SJCRH30 (cell line): ENCODE results near the gene UMOD. TPM values are rescaled to one million over a fixed set of nuclear protein-coding genes. Genes with fewer than 3 reads are reported as not detected.

Experiments
- DNase-seq, 2 experiments: peaks; one replicate each; pipeline ENCODE4 v3.0.0-alpha.2; 2015 to 2020
- H3K27ac ChIP-seq: fragments of 250-450 bp; sonication (Bioruptor Pico); 2 replicates; pipeline ENCODE4 v1.5.1; 2020; ENCODE audit warnings: mild to moderate bottlenecking, moderate library complexity
- H3K27me3 ChIP-seq: fragments of 250-450 bp; sonication (Bioruptor Pico); 2 replicates; pipeline ENCODE4 v1.5.1; 2020; ENCODE audit warnings: mild to moderate bottlenecking, moderate library complexity
- H3K36me3 ChIP-seq: fragments of 250-450 bp; sonication (Bioruptor Pico); 2 replicates; pipeline ENCODE4 v1.5.1; 2020; ENCODE audit warnings: mild to moderate bottlenecking, moderate library complexity
- H3K4me1 ChIP-seq: fragments of 250-450 bp; sonication (Bioruptor Pico); 2 replicates; pipeline ENCODE4 v1.5.1; 2020; ENCODE audit warnings: mild to moderate bottlenecking, moderate library complexity
- H3K4me3 ChIP-seq: fragments of 250-450 bp; sonication (Bioruptor Pico); 2 replicates; pipeline ENCODE4 v1.5.1; 2020; ENCODE audit warnings: mild to moderate bottlenecking, moderate library complexity
- H3K9me3 ChIP-seq: fragments of 250-450 bp; sonication (Bioruptor Pico); replicated peaks from 2 replicates; pipeline ENCODE4 v1.5.1; 2020; ENCODE audit warnings: mild to moderate bottlenecking, moderate library complexity
- total RNA-seq: library from RNA; depleted of rRNA; stranded (reverse); fragments of >200 nt; shearing (Covaris generic); gene quantifications from 2 replicates; pipeline ENCODE4 v1.2.3, GENCODE V29; 2014

Gene UMOD
- total RNA-seq, 1 experiment from 2014 or later = not detected

- Histone ChIP-seq H3K27me3 (no peaks in the 10 kb centered on the region), H3K4me1 (no peaks in the 10 kb centered on the region), H3K9me3 (no peaks in the 10 kb centered on the region), H3K27ac (no peak overlapping the region), H3K36me3 (no peaks in the 10 kb centered on the region), H3K4me3 (no peak overlapping the region)
- no peak for DNase-seq
Measured at GRCh38 chr16:20347666-20348364, 4.7 kb downstream of the UMOD start.

- Histone ChIP-seq H3K36me3 (no peaks in the 10 kb centered on the region), H3K4me3 (no peak overlapping the region), H3K9me3 (no peaks in the 10 kb centered on the region), H3K27ac (no peak overlapping the region), H3K4me1 (no peaks in the 10 kb centered on the region), H3K27me3 (no peaks in the 10 kb centered on the region)
- no peak for DNase-seq
Measured at GRCh38 chr16:20344611-20345010, 7.9 kb downstream of the UMOD start.

DNA sequence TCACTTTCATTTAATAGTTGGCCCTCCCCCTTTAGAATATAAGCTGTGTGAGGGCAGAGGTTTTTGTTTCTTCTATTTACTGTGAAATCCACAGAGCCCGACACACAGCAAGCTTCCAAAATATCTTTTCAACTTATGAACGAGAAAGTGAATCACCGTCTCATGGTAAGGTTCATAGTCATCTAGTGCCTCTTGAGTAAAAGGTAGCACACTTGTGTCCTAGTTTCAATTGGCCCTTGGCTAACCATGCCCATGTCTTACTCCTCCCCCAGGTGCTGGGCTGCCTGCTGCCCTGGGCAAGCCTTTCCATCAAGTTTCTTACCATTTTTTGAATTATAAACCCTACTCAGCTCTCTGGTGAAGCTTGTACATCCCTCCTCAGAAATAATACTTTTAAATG lies 12.8 kb downstream of the UMOD start:
- Histone ChIP-seq H3K27me3 (no peaks in the 10 kb centered on the region), H3K9me3 (no peaks in the 10 kb centered on the region), H3K4me3 (no peak overlapping the region), H3K36me3 (no peaks in the 10 kb centered on the region), H3K27ac (no peak overlapping the region), H3K4me1 (no peaks in the 10 kb centered on the region)
- no peak for DNase-seq

DNA sequence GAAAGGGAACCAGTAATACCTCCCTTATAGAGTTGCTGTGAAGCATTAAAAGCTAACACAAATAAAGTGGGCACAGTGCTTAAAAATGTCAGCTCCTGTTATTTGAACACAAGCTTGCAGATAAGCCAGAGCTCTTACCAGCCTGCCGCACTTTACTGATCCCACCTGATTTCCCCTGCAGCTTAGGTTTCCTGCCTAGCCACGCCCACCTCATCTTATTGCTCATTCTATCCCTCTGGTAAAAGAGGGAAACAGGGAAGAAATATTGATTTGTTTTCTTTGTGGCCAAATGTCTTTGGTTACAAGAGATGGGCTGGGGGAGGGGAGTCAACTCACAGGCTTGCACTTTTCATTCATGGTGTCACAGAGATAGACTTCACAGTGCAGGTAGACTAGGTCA lies 15.6 kb downstream of the UMOD start:
- Histone ChIP-seq H3K27me3 (no peaks in the 10 kb centered on the region), H3K4me1 (no peaks in the 10 kb centered on the region), H3K27ac (no peak overlapping the region), H3K4me3 (no peak overlapping the region), H3K9me3 (no peaks in the 10 kb centered on the region), H3K36me3 (no peaks in the 10 kb centered on the region)
- no peak for DNase-seq

DNA sequence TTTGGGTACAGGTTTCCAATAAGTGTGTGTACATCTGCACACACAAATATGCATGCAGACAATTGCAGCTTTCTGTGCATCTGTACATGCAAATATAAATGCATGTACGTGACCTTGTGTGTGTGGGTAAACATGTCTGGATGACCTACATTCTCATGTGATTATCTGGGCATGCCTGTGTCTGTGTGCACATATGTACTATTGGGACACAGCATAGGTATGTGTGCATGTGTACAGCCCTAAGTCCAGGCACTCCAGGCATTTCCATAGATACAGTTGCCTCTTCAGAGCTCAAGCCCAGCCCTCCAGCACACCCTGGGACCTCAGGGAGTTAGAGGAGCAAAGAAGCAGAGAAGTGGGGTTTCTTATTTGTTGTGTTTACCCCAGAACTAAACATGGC lies 18.1 kb downstream of the UMOD start:
- H3K9me3 ChIP-seq = no peaks in the 10 kb centered on the region
- no peak overlapping the region for H3K27ac ChIP-seq
- H3K4me1 ChIP-seq = no peaks in the 10 kb centered on the region
- H3K36me3 ChIP-seq = no peaks in the 10 kb centered on the region
- H3K27me3 ChIP-seq = no peaks in the 10 kb centered on the region
- no peak for DNase-seq
- H3K4me3 ChIP-seq = no peak overlapping the region

DNA sequence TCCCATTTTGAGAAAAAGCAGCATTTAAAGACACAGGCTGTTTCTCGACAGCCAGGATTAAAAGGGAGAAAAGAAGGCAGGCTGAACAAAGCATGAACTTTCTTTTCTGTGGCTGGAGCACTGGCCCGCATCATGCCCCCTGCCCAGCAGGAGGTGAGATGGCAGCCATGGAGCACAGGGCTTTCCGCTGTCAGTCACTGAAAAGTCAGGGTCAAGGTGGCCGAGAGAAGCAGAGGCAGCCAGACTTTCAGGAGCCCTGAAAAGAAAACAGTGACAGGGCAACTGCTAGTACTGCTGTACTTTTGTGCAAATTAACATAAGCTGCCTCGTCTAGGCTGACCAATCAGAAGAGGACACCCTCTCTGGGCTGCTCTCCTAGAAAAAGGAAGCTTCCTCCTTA lies 19.4 kb downstream of the UMOD start:
- H3K27ac ChIP-seq = no peak overlapping the region
- H3K4me1 ChIP-seq = no peaks in the 10 kb centered on the region
- no peak overlapping the region for H3K4me3 ChIP-seq
- no peaks in the 10 kb centered on the region for H3K9me3 ChIP-seq
- H3K36me3 ChIP-seq = no peaks in the 10 kb centered on the region
- H3K27me3 ChIP-seq = no peaks in the 10 kb centered on the region
- DNase-seq = no peak

- H3K4me1 ChIP-seq = no peaks in the 10 kb centered on the region
- no peak for DNase-seq
- no peaks in the 10 kb centered on the region for H3K9me3 ChIP-seq
- H3K36me3 ChIP-seq = no peaks in the 10 kb centered on the region
- H3K4me3 ChIP-seq = no peak overlapping the region
- no peaks in the 10 kb centered on the region for H3K27me3 ChIP-seq
- H3K27ac ChIP-seq = no peak overlapping the region
Measured at GRCh38 chr16:20332411-20332810, 20.1 kb downstream of the UMOD start.

- Histone ChIP-seq H3K27ac (no peak overlapping the region), H3K9me3 (no peaks in the 10 kb centered on the region), H3K27me3 (no peaks in the 10 kb centered on the region), H3K4me3 (no peak overlapping the region), H3K36me3 (no peaks in the 10 kb centered on the region), H3K4me1 (no peaks in the 10 kb centered on the region)
- DNase-seq = no peak
Measured at GRCh38 chr16:20331635-20332034, 20.9 kb downstream of the UMOD start.

GRCh38 chr16:20329392-20330138 lies 22.9 kb downstream of the UMOD start:
- no peak for DNase-seq
- Histone ChIP-seq H3K9me3 (no peaks in the 10 kb centered on the region), H3K27me3 (no peaks in the 10 kb centered on the region), H3K4me1 (no peaks in the 10 kb centered on the region), H3K36me3 (no peaks in the 10 kb centered on the region), H3K27ac (no peak overlapping the region), H3K4me3 (no peak overlapping the region)

DNA sequence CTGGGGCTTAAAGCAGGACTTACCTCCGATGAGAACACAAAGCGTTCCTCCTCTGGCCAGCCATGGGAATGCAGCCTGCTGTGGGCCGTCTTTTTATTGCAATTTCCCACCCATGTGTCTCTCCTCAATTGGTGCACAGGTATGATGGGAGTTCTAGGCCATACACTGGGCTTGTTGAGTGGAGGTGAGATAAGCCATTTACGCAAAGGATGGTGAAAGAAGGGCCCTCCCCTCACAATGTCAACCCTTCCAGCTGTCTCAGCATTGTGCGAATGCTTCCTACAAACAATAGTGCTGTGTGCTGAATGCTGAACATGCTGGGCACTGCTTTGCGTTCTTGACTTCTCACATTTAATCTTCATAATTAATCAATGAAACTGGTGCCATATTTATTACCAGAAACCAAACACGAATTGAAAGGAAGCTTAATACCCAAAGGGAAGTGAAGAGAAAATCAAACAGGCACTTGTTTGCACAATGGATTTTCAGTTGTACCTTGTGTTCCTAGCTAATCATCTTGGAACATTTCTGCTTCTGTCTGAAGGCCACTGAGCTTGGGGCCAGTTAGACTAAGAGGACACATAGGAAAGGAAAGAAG lies 25.0 kb downstream of the UMOD start, which contains the start of gene GP2:
GP2 (minus strand) TSS at position 70 of the 598 bp plus-strand sequence. CDS start 1,082 bp downstream, outside the sequence.
- Histone ChIP-seq H3K9me3 (no peaks in the 10 kb centered on the region), H3K27ac (no peak within 1 kb of the TSS), H3K27me3 (no peaks in the 10 kb centered on the region), H3K36me3 (no peaks in the 10 kb centered on the region), H3K4me1 (no peaks in the 10 kb centered on the region), H3K4me3 (no peak within 1 kb of the TSS)
- DNase-seq = no peak

DNA sequence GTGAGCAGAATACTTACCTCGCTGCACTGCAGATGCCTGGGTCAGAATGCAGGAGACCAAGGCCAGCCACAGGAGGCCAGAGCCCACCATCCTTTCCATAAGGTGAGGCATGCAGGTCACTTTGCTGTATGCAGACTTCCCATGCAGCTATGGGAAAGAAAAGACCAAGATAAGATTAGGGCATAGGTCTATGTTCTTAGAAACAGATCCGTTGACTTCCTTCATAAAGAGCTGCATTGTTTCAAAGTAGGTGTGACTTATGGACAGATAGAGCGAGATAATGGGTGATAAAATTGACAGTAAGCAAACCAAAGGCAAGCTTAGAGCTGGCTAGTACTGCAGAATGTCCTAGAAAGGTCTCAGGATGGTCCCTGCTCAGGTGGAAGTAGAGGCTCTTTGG lies 26.2 kb downstream of the UMOD start:
- no peak for DNase-seq
- H3K27me3 ChIP-seq = no peaks in the 10 kb centered on the region
- no peaks in the 10 kb centered on the region for H3K36me3 ChIP-seq
- no peaks in the 10 kb centered on the region for H3K4me1 ChIP-seq
- no peaks in the 10 kb centered on the region for H3K9me3 ChIP-seq
- H3K27ac ChIP-seq = no peak overlapping the region
- no peak overlapping the region for H3K4me3 ChIP-seq

- no peak for DNase-seq
- no peaks in the 10 kb centered on the region for H3K9me3 ChIP-seq
- H3K27me3 ChIP-seq = no peaks in the 10 kb centered on the region
Measured at GRCh38 chr16:20325005-20325404, 27.5 kb downstream of the UMOD start.

DNA sequence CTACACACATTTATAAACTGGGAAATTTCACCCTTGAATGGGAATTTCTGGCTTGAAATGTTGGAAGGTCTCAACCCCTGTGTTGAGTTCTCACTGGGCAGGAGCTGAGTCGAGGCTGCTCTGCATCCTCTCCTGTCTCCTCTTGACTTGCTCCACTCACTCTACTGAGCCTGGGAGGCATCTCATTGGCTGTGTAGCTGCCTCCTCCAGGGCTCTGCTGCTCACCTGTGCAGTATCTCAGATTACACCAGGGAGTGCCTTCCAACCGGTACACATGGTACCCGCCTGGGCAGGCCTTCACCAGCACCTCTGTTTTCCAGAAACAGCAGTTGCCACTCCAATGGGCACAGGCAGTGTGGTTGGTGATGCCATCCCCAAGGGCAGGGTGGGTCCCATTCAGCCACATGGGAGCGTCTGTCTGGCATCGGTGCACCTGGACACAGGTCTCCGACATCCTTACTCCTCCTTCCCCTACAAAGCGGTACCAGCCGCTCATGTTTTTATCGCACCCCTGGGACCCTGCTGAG lies 28.9 kb downstream of the UMOD start:
- H3K36me3 ChIP-seq = no peaks in the 10 kb centered on the region
- H3K4me1 ChIP-seq = no peaks in the 10 kb centered on the region
- no peak overlapping the region for H3K27ac ChIP-seq
- no peak for DNase-seq
- H3K27me3 ChIP-seq = no peaks in the 10 kb centered on the region
- no peak overlapping the region for H3K4me3 ChIP-seq
- no peaks in the 10 kb centered on the region for H3K9me3 ChIP-seq

More at GRCh38 chr16:20325005-20325404, 27.5 kb downstream of the UMOD start:
- Histone ChIP-seq H3K4me1 (no peaks in the 10 kb centered on the region), H3K36me3 (no peaks in the 10 kb centered on the region), H3K27ac (no peak overlapping the region), H3K4me3 (no peak overlapping the region)

GRCh38 chr16:20322696-20323095 lies 29.8 kb downstream of the UMOD start:
- Histone ChIP-seq H3K27ac (no peak overlapping the region), H3K36me3 (no peaks in the 10 kb centered on the region), H3K4me1 (no peaks in the 10 kb centered on the region), H3K9me3 (no peaks in the 10 kb centered on the region), H3K27me3 (no peaks in the 10 kb centered on the region), H3K4me3 (no peak overlapping the region)
- DNase-seq = no peak

- Histone ChIP-seq H3K4me1 (no peaks in the 10 kb centered on the region), H3K27ac (no peak overlapping the region), H3K4me3 (no peak overlapping the region), H3K27me3 (no peaks in the 10 kb centered on the region), H3K36me3 (no peaks in the 10 kb centered on the region), H3K9me3 (no peaks in the 10 kb centered on the region)
- DNase-seq = no peak
Measured at GRCh38 chr16:20321671-20322070, 30.8 kb downstream of the UMOD start.
